Neural cell (in vitro differentiated cells): ENCODE results near the gene PHACTR1. TPM values are rescaled to one million over a fixed set of nuclear protein-coding genes. Genes with fewer than 3 reads are reported as not detected.
A peak's percentile ranks its signal among the peaks of the same experiment; 100 is the strongest.

Source experiments
- H2AFZ ChIP-seq: fragments of 200-600, 300-800 bp; sonication (generic), shearing (Covaris generic); 2 replicates; pipeline ENCODE4 v1.6.0; 2014; ENCODE audit warnings: low read depth, mild to moderate bottlenecking, antibody characterized with exemption, low read length, moderate library complexity
- H3F3A ChIP-seq: fragments of 200-600 bp; shearing (Covaris generic); 2 replicates; pipeline ENCODE4 v1.6.1; 2016; ENCODE audit warnings: mild to moderate bottlenecking, moderate library complexity, mixed read lengths, antibody characterized with exemption, low read length; ENCODE audit not compliant: insufficient read depth, poor library complexity, severe bottlenecking
- H3K27ac ChIP-seq: fragments of 200-600, 300-800 bp; sonication (generic), shearing (Covaris generic); 2 replicates; pipeline ENCODE4 v1.5.1; 2014; ENCODE audit warnings: mild to moderate bottlenecking, low read length, moderate library complexity
- H3K27me3 ChIP-seq: fragments of 300-800, 200-600 bp; sonication (generic), shearing (Covaris generic); 2 replicates; pipeline ENCODE4 v1.6.0; 2014; ENCODE audit warnings: mild to moderate bottlenecking, low read depth, low read length, moderate library complexity; ENCODE audit not compliant: insufficient read depth
- H3K36me3 ChIP-seq: fragments of 300-800, 200-600 bp; sonication (generic), shearing (Covaris generic); 2 replicates; pipeline ENCODE4 v1.5.1; 2014; ENCODE audit warnings: mild to moderate bottlenecking, antibody characterized with exemption, low read length, moderate library complexity; ENCODE audit not compliant: insufficient read depth
- H3K4me2 ChIP-seq: fragments of 300-800, 200-600 bp; sonication (generic), shearing (Covaris generic); 2 replicates; pipeline ENCODE4 v1.6.0; 2014; ENCODE audit warnings: mild to moderate bottlenecking, low read length
- H3K4me3 ChIP-seq: fragments of 300-800, 200-600 bp; sonication (generic), shearing (Covaris generic); 2 replicates; pipeline ENCODE4 v1.5.1; 2014; ENCODE audit warnings: mild to moderate bottlenecking, low read length, moderate library complexity
- H3K79me2 ChIP-seq: fragments of 200-600 bp; shearing (Covaris generic); replicated peaks from 2 replicates; pipeline ENCODE4 v1.6.0; 2014; ENCODE audit warnings: mild to moderate bottlenecking, low read length, moderate library complexity; ENCODE audit not compliant: insufficient read depth
- H3K9ac ChIP-seq: fragments of 300-800, 200-600 bp; sonication (generic), shearing (Covaris generic); 2 replicates; pipeline ENCODE4 v1.6.1; 2016; ENCODE audit warnings: mild to moderate bottlenecking, low read length, mixed read lengths
- H3K9me2 ChIP-seq: fragments of 200-600 bp; shearing (Covaris generic); 2 replicates; pipeline ENCODE4 v1.6.1; 2016; ENCODE audit warnings: mild to moderate bottlenecking, low read length, mixed read lengths; ENCODE audit not compliant: insufficient read depth
- H3K9me3 ChIP-seq: fragments of 200-600, 300-800 bp; sonication (generic), shearing (Covaris generic); 2 replicates; pipeline ENCODE4 v1.6.1; 2016; ENCODE audit warnings: mild to moderate bottlenecking, mixed run types, low read length, moderate library complexity, mixed read lengths
- H4K20me1 ChIP-seq: fragments of 200-600 bp; shearing (Covaris generic); 2 replicates; pipeline ENCODE4 v1.6.1; 2016; ENCODE audit warnings: mild to moderate bottlenecking, mixed run types; ENCODE audit not compliant: insufficient read depth
- CTCF ChIP-seq: fragments of 450-650 bp; IDR thresholded peaks from 2 replicates; pipeline ENCODE4 v1.5.1; 2014; ENCODE audit warnings: antibody characterized with exemption, mild to moderate bottlenecking, moderate library complexity; ENCODE audit not compliant: poor library complexity, severe bottlenecking
- EP300 ChIP-seq: fragments of 450-650 bp; conservative IDR thresholded peaks from 2 replicates; pipeline ENCODE4 v1.6.1; 2014; ENCODE audit warnings: antibody characterized with exemption, mild to moderate bottlenecking, moderate library complexity; ENCODE audit not compliant: poor library complexity, severe bottlenecking
- EZH2 ChIP-seq: fragments of 200-600, 300-800 bp; shearing (Covaris generic), sonication (generic); IDR thresholded peaks from 2 replicates; pipeline ENCODE4 v1.6.1; 2014; ENCODE audit warnings: antibody characterized with exemption, low read length, borderline replicate concordance, mild to moderate bottlenecking; ENCODE audit not compliant: insufficient read depth, poor library complexity, severe bottlenecking
- MXI1 ChIP-seq: fragments of 450-650 bp; conservative IDR thresholded peaks from 2 replicates; pipeline ENCODE4 v1.6.1; 2014; ENCODE audit warnings: antibody characterized with exemption, mild to moderate bottlenecking; ENCODE audit not compliant: poor library complexity, severe bottlenecking
- POLR2AphosphoS5 ChIP-seq: IDR thresholded peaks from 2 replicates; pipeline ENCODE4 v1.6.1; 2012
- RAD21 ChIP-seq: fragments of 450-650 bp; conservative IDR thresholded peaks from 2 replicates; pipeline ENCODE4 v1.6.1; 2014; ENCODE audit warnings: antibody characterized with exemption, mild to moderate bottlenecking, moderate library complexity
- REST ChIP-seq: IDR thresholded peaks from 2 replicates; pipeline ENCODE4 v1.6.1; 2012; ENCODE audit warnings: borderline replicate concordance
- SMC3 ChIP-seq: fragments of 450-650 bp; conservative IDR thresholded peaks from 2 replicates; pipeline ENCODE4 v1.6.1; 2014; ENCODE audit warnings: antibody characterized with exemption, mild to moderate bottlenecking, moderate library complexity; ENCODE audit not compliant: poor library complexity
- TAF1 ChIP-seq: IDR thresholded peaks from 2 replicates; pipeline ENCODE4 v1.6.1; 2012; ENCODE audit warnings: low read depth
- polyA plus RNA-seq: library from polyadenylated mRNA; depleted of rRNA; stranded (reverse); fragments of >200 nt; gene quantifications from 2 replicates; pipeline ENCODE4 v1.2.3, GENCODE V29; 2014

PHACTR1 gene
- polyA plus RNA-seq, 1 donor from 2014 or later = 7.8 TPM

- Histone ChIP-seq H3F3A (no peaks in the 10 kb centered on the region), H3K36me3 (no peaks in the 10 kb centered on the region), H3K4me2 (peak overlapping the region; percentile 79), H2AFZ (peak overlapping the region; percentile 18), H3K27ac (peak overlapping the region; percentile 67), H3K9ac (peak overlapping the region; percentile 75), H3K79me2 (no peaks in the 10 kb centered on the region), H3K9me2 (no peaks in the 10 kb centered on the region), H4K20me1 (no peaks in the 10 kb centered on the region), H3K27me3 (peaks cover 14% of the 10 kb centered on the region), H3K9me3 (no peaks in the 10 kb centered on the region), H3K4me3 (peak overlapping the region; percentile 76)
- TF ChIP-seq SMC3 = peak; percentile 41
- no peak for TF ChIP-seq CTCF
- TF ChIP-seq POLR2AphosphoS5 = peak; percentile 25
These were observed 32.4 kb downstream of the PHACTR1 start for GRCh38 chr6:12748815-12749521.

- peak; percentile 83 for TF ChIP-seq REST
- no peak for TF ChIP-seq EZH2
- no peak for TF ChIP-seq TAF1
- peak; percentile 40 for TF ChIP-seq RAD21
- TF ChIP-seq EP300 = peak; percentile 56
- peak; percentile 66 for TF ChIP-seq POLR2AphosphoS5
- peak; percentile 21 for TF ChIP-seq SMC3
- peak; percentile 78 for TF ChIP-seq MXI1
- no peak for TF ChIP-seq CTCF
- Histone ChIP-seq H3K9me2 (no peaks in the 10 kb centered on the region), H3K36me3 (no peaks in the 10 kb centered on the region), H3K79me2 (peaks cover 5% of the 10 kb centered on the region), H3K4me3 (peak overlapping the region; percentile 76), H3K9me3 (no peaks in the 10 kb centered on the region), H3K9ac (peak overlapping the region; percentile 75), H4K20me1 (no peaks in the 10 kb centered on the region), H3K27me3 (peaks cover 14% of the 10 kb centered on the region), H2AFZ (peak overlapping the region; percentile 48), H3F3A (no peaks in the 10 kb centered on the region), H3K4me2 (peak overlapping the region; percentile 73), H3K27ac (peak overlapping the region; percentile 67)
These were observed 33.2 kb downstream of the PHACTR1 start for GRCh38 chr6:12749531-12750379.
